Measurements from ENCODE around the gene SH2D5.

The SH2D5 gene

GRCh38 chr1:20732588-20733359 is at the start of gene SH2D5:
Gene SH2D5, minus strand, starts transcription at chr1:20732703. Its CDS starts 4,659 bp downstream, at chr1:20728044.
- in situ Hi-C loops (cut with MboI; ENCODE audit: low sequenced_read_pairs), result no loop called here

- in situ Hi-C loops (cut with MboI; ENCODE audit: low sequenced_read_pairs), result no loop called here
These were observed 43.2 kb upstream of the SH2D5 start for GRCh38 chr1:20775700-20776099.

- in situ Hi-C loops (cut with MboI; ENCODE audit: low sequenced_read_pairs), result no loop called here
These were observed 39.3 kb upstream of the SH2D5 start for GRCh38 chr1:20771780-20772179.

DNA sequence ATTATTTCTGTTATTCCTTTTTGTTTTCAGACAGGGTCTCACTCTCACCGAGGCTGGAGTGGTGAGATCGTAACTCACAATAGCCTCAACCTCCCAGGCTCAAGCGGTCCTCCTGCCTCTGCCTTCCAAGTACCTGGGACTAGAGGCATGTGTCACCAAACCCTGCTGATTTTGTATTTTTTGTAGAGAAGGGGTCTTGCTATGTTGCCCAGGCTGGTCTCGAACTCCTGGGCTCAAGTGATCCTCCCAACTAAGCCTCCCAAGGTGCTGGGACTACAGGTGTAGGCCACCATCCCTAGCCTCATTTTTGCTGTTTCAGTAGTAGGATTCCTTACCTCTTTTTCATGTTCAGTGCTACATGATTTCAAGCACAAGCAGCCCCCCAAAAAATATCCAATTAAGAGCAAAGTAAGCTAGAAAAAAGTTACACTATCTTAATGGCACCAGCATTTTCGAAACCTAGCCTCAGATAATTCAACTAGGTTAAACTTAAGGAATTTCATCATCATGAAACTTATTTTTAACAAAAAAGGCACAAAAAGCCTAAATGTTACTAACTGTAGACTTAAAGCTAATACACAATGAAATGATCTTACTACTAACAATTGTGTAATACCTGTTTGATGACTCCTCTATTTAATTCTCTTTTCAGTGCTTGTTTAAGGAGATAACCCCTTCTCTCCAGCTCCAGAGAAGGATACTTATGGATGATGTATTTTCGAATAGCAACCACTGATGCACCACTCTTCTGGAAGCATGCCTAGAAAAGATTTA is 38.0 kb upstream of the SH2D5 start:
- in situ Hi-C loops (cut with MboI; ENCODE audit: low sequenced_read_pairs), result no loop called here

DNA sequence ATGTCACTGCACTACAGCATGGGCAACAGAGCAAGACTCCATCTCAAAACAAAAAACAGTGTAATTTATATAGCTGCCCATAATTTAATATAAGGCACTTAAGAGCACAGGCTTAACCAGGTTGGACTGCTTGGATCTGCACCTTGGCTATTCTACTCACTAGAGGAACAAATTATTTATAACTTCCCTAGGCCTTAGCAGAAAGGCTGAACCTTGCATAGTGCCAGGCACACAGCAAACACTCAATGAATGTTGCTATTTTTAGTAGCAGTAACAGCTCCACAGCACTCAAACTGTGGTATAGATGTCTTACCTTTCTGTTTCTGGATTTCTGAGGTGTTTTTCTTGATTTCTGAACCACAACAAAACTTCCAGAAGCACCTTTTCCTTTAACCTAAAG is 34.8 kb upstream of the SH2D5 start:
- in situ Hi-C loops (cut with MboI; ENCODE audit: low sequenced_read_pairs), result no loop called here

GRCh38 chr1:20763417-20763816 is 30.9 kb upstream of the SH2D5 start:
- in situ Hi-C loops (cut with MboI; ENCODE audit: low sequenced_read_pairs), result no loop called here

- in situ Hi-C loops (cut with MboI; ENCODE audit: low sequenced_read_pairs), result no loop called here
These were observed 27.8 kb upstream of the SH2D5 start for GRCh38 chr1:20760322-20760721.

DNA sequence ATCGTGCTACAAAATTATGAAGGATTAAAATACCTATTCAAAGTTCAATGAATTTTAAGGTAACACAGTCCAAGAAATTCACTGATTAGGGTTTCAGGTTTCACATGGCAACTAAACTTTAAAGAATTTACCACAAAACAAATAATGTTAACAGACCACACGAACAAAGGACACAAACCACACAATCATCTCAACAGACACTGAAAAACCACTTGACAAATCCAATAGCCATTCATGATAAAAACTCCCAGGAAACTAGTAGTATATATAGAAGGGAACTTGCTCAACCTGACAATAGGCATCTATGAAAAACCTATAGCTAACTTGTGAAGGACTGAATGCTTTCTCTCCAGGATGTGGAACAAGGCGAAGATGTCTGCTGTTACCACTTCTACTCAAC is 21.1 kb upstream of the SH2D5 start:
- in situ Hi-C loops (cut with MboI; ENCODE audit: low sequenced_read_pairs), result no loop called here

DNA sequence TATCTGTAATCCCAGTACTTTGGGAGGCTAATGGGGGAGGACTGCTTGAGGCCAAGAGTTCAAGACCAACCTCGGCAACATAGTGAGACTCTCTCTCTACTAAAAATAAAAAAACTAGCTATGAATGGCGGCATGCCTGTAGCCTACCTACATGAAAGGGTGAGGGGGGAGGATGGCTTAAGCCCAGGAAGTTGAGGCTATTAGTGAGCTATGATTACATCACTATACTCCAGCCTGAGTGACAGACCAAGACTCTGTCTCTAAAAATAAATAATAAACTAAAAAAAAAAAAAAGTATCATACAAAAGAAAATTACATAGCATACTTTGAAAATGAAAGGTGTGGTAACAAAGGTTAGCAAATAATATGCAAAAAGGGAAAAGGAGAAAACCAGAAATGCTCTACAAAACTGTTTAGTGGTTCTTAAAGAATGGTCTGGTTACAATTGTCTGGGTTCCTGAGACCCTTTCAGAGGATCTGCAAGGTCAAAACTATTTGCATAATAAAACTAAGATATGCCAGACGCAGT is 19.0 kb upstream of the SH2D5 start:
- in situ Hi-C loops (cut with MboI; ENCODE audit: low sequenced_read_pairs), result no loop called here

DNA sequence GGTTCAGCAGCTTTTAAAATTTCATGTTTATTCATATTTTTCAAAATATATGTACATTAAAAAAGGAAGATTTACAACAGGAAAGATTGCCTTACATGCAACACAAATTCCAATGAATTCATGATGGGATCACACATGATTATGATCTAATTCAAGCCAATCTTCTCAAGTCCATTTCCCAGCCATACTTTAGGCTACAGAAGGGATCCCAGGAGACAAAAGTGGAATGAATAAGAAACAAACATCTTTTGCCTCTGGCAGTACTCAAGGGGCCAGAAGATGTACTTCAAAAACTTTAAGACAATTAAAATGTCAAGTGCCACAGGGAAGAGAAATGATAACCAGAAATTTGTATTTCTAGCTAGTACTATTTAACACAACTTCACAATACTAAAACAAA is 10.2 kb upstream of the SH2D5 start:
- in situ Hi-C loops (cut with MboI; ENCODE audit: low sequenced_read_pairs), result no loop called here

DNA sequence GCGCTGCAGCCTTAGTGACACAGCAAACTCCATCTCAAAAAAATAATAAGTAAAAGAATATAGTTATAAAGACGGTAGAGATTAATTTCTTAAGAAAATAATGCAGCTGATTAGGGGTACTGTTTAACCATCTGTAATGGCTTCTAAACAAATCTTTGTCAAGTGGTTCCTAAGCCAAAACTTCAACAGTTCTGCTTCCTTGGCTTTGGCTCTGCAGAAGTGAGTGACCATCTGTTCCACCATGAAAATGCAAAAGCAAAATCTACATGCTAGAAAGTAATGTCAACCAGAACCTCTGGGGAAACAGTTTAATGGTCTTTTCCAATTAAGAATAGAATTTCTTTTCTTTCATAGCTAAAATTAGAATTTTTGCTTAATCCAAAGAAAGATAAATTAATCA is 8.3 kb upstream of the SH2D5 start:
- in situ Hi-C loops (cut with MboI; ENCODE audit: low sequenced_read_pairs), result no loop called here

GRCh38 chr1:20739225-20739624 is 6.7 kb upstream of the SH2D5 start:
- in situ Hi-C loops (cut with MboI; ENCODE audit: low sequenced_read_pairs), result no loop called here

GRCh38 chr1:20735581-20736111 is 3.1 kb upstream of the SH2D5 start:
- in situ Hi-C loops (cut with MboI; ENCODE audit: low sequenced_read_pairs), result no loop called here

GRCh38 chr1:20733360-20733975 is 965 bp upstream of the SH2D5 start:
- in situ Hi-C loops (cut with MboI; ENCODE audit: low sequenced_read_pairs), result no loop called here

DNA sequence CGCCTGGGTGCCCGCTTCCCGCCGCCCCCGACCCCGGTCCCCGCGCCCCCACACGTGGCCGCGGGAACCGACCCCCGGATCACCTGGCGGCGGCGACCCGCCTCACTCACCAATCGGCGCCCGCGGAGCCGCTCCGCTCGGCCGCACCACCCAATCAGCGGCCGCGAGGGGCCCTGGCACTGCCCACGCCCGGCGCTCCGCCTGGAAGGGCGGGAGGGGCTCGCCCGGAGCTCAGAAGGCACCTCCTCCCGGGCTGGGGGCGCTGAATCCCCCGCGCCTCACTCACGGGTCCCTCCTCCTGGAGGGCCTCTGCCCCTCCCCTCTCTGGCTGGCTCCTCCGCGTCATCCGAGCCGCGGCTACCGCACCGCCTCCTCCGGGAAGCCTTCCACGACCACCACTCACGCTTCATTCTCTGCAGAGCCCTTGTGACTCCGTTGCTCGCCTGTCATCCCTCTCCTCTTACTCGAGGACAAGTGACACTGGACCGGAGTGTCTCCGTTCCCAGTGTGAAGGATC is 374 bp downstream of the SH2D5 start:
- in situ Hi-C loops (cut with MboI; ENCODE audit: low sequenced_read_pairs), result no loop called here

DNA sequence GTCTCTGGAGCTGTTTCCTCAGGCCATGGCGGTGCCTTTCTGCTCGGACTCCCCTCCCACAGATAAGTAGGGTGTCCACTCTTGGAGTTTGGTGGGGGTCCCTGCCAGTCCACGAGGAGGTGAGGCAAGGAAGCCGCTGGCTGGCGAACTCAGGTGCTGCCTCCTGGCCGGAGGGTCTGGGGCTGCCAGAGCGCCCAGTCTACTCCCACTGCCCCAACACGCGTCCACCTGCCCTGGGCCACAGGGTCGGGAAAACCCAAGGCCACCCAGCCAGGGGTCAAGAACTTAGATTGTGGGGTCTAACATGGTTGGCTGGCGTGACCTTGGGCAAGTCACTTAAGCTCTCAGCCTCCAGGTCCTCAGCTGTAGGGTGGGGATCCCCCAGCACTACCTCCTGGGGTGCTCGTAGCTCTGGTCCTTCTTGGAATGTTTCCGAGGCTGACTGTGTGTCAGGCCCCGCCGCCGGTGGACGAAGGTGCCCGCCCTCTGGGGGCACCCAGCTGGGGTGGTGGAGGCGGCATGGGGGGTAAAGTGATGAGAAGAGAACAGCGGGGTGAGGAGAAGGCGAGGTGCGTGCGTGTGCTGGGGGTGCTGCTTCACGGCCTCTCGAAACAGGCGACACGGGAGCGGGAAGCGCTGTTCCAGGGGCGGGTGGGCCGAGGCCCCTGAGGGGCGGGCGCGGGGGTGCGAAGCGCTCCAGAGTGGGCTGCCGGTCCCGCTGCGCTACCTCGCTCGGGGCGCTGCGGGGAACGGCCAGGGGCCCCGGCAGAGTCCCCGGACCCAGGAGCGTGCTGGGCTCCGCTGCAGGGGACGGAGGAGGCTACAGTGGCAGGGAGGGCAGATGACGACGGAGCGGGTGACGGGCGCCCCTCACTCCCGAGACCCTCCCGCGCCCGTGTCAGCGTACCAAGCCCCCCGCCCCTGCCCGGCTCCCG is 1.2 kb downstream of the SH2D5 start:
- in situ Hi-C loops (cut with MboI; ENCODE audit: low sequenced_read_pairs), result no loop called here

- in situ Hi-C loops (cut with MboI; ENCODE audit: low sequenced_read_pairs), result no loop called here
These were observed 1.8 kb downstream of the SH2D5 start for GRCh38 chr1:20730690-20731056.

GRCh38 chr1:20729990-20730689 is 2.4 kb downstream of the SH2D5 start:
- in situ Hi-C loops (cut with MboI; ENCODE audit: low sequenced_read_pairs), result no loop called here

- in situ Hi-C loops (cut with MboI; ENCODE audit: low sequenced_read_pairs), result no loop called here
These were observed 3.2 kb downstream of the SH2D5 start for GRCh38 chr1:20729155-20729931.
